ENCODE measurements around the gene RRP8.

RRP8 gene

DNA sequence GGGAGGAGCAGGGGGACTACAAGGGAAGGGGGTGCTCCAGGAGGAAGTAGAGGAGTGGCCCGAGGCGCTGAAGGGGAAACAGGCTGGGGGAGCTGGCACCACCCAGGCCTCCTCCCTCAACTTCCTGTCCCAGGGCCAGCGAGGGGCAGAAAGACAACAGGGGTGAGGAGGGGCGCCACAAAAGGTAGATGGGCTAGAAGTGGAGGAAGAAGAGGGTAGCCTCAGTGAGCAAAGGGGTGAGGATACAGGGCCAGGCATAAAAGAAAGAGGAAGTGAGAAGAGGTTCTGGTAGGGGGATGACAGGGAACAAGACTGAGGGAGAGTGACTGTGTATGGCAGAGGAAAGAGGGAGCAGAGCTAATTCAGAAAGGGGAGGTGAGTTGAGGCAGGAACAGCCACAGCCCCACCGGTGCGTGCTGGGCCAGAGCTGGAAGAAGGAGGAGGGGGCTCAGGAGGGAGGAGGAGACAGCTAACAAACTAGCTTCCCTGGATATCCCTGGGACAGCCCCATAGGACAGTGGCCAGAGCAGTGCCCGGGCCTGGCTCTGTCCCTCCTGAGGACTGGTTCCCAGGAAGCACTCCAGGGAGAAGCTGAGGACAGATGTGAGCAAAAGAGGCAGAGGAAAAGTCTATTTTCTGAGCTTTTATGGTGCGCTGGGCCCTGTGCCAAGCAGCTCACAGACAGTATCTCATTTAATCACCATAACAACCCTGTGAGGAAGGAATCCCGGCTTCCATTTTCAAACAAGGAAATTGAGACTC lies 43.7 kb upstream of the RRP8 start:
- TF ChIP-seq EP300 (IDR thresholded peaks at IDR 0.05; ENCODE audit: borderline replicate concordance) (no peak), CREB1 (IDR thresholded peaks at IDR 0.05; ENCODE audit: low read depth) (no peak), TAF1 (IDR thresholded peaks at IDR 0.05; ENCODE audit: low read depth) (no peak), TCF12 (IDR thresholded peaks at IDR 0.05; ENCODE audit: low read depth) (no peak), NFIC (IDR thresholded peaks at IDR 0.05) (no peak), FOXM1 (IDR thresholded peaks at IDR 0.05; ENCODE audit: borderline replicate concordance, low read depth) (no peak), TEAD4 (IDR thresholded peaks at IDR 0.05) (no peak), CEBPB (IDR thresholded peaks at IDR 0.05) (no peak), YY1 (IDR thresholded peaks at IDR 0.05; ENCODE audit: low read depth) (no peak), EGR1 (IDR thresholded peaks at IDR 0.05) (no peak), RAD21 (IDR thresholded peaks at IDR 0.05; ENCODE audit: low read depth) (no peak)
- TF ChIP-seq, protein P1, sequence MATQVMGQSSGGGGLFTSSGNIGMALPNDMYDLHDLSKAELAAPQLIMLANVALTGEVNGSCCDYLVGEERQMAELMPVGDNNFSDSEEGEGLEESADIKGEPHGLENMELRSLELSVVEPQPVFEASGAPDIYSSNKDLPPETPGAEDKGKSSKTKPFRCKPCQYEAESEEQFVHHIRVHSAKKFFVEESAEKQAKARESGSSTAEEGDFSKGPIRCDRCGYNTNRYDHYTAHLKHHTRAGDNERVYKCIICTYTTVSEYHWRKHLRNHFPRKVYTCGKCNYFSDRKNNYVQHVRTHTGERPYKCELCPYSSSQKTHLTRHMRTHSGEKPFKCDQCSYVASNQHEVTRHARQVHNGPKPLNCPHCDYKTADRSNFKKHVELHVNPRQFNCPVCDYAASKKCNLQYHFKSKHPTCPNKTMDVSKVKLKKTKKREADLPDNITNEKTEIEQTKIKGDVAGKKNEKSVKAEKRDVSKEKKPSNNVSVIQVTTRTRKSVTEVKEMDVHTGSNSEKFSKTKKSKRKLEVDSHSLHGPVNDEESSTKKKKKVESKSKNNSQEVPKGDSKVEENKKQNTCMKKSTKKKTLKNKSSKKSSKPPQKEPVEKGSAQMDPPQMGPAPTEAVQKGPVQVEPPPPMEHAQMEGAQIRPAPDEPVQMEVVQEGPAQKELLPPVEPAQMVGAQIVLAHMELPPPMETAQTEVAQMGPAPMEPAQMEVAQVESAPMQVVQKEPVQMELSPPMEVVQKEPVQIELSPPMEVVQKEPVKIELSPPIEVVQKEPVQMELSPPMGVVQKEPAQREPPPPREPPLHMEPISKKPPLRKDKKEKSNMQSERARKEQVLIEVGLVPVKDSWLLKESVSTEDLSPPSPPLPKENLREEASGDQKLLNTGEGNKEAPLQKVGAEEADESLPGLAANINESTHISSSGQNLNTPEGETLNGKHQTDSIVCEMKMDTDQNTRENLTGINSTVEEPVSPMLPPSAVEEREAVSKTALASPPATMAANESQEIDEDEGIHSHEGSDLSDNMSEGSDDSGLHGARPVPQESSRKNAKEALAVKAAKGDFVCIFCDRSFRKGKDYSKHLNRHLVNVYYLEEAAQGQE (IDR thresholded peaks at IDR 0.05; ENCODE audit: low read depth): no peak
- TF ChIP-seq, protein P2, sequence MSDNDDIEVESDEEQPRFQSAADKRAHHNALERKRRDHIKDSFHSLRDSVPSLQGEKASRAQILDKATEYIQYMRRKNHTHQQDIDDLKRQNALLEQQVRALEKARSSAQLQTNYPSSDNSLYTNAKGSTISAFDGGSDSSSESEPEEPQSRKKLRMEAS (IDR thresholded peaks at IDR 0.05): no peak

DNA sequence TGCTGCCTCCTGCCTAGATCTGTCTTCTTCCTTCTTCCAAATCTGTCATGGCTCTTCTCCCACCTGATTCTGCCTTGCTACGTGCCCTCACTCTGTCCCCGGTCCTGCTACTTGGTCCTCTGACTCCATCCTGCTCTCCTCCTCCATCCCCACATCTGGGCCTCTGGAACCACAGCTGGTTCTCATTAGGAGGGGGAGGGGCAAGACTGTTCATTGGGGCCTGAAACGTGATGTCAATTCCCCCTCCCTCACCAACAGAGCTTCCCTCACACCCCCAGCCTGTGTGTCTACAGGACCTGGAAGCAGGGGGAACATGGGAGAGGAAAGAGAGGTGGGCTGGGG lies 43.1 kb upstream of the RRP8 start:
- TF ChIP-seq CREB1 (IDR thresholded peaks at IDR 0.05; ENCODE audit: low read depth) (no peak), ZBTB7A (IDR thresholded peaks at IDR 0.05; ENCODE audit: low read depth) (no peak), CEBPB (IDR thresholded peaks at IDR 0.05) (no peak)

DNA sequence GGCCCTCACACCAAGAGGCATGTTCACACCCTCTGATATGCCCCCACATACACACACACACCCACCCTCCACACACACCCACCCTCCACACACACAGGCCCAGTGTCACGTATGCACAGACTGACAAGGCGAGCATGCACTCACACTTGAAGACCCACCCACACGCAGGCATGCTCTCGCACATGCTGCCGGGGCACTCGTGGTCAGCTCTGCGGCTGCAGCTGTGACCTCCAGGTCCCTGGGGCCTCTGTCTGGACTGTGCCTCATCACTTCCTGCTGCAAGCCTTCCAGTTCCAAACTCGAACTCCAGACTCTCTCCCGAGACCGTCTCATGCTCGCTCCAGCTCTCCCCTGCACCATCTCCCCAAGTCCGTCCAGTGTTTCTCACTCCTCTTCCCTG lies 42.7 kb upstream of the RRP8 start:
- TF ChIP-seq, protein P3, sequence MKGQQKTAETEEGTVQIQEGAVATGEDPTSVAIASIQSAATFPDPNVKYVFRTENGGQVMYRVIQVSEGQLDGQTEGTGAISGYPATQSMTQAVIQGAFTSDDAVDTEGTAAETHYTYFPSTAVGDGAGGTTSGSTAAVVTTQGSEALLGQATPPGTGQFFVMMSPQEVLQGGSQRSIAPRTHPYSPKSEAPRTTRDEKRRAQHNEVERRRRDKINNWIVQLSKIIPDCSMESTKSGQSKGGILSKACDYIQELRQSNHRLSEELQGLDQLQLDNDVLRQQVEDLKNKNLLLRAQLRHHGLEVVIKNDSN (IDR thresholded peaks at IDR 0.05): no peak
- TF ChIP-seq CREB1 (IDR thresholded peaks at IDR 0.05; ENCODE audit: low read depth): no peak

DNA sequence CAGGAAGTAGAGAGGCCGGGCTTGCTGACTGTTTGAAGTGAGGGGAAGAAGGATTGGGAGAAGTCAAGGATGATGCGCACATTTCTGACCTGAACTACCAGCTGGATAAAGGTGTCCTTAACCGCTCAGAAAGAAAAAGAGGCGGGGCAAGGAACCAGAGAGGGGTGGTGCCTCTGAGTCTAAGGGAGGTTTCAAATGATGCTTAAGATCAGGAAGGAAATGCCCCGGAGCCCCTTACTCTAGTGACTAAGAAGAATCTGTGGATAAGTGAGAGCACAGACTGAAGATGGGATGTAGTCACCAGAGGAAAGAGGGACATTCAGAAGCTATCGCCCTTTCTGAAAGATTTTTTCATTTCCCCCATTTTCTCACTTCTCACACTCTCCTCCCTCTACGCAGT lies 39.5 kb upstream of the RRP8 start:
- TF ChIP-seq, protein P1 (IDR thresholded peaks at IDR 0.05; ENCODE audit: low read depth): no peak
- TF ChIP-seq YY1 (IDR thresholded peaks at IDR 0.05; ENCODE audit: low read depth) (no peak), CREB1 (IDR thresholded peaks at IDR 0.05; ENCODE audit: low read depth) (no peak)

DNA sequence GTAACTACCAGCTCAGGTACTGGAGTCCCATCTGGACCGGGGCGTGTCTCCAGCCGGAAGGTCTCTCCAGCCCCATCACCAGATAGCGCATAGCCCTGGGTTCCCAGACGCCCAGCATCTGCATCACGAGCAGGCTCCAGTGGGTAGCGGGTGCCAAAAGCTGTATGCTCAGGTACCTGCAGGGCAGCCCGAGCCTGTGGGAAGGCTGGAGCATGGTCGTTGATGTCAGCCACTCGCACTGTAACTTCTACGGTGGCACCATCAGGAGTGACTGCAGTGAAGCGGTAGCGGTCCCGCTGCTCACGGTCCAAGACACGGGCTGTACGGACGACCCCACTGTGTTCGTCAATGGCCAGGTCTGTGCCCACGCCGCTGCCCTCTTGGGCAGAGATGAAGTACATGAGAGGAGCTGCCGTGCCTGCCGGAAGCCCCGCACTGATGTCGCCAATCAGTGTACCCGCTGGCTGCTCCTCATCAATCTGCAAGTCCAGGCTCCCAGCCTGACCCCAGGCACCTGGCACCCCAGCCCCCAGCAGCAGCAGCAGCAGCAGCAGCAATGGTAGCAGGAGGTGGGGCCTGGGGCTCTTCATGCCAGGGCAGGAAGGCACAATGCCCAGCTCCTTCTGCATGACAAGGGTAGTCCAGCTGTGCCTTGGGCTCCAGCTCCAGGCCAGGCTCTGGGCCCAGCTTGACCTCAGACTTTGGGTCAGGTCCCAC lies 37.7 kb upstream of the RRP8 start:
- TF ChIP-seq CREB1 (IDR thresholded peaks at IDR 0.05; ENCODE audit: low read depth) (no peak), RAD21 (IDR thresholded peaks at IDR 0.05; ENCODE audit: low read depth) (no peak), YY1 (IDR thresholded peaks at IDR 0.05; ENCODE audit: low read depth) (no peak), TEAD4 (IDR thresholded peaks at IDR 0.05) (no peak), ZBTB7A (IDR thresholded peaks at IDR 0.05; ENCODE audit: low read depth) (no peak), EP300 (IDR thresholded peaks at IDR 0.05; ENCODE audit: borderline replicate concordance) (no peak), TAF1 (IDR thresholded peaks at IDR 0.05; ENCODE audit: low read depth) (no peak), NFIC (IDR thresholded peaks at IDR 0.05) (no peak)

DNA sequence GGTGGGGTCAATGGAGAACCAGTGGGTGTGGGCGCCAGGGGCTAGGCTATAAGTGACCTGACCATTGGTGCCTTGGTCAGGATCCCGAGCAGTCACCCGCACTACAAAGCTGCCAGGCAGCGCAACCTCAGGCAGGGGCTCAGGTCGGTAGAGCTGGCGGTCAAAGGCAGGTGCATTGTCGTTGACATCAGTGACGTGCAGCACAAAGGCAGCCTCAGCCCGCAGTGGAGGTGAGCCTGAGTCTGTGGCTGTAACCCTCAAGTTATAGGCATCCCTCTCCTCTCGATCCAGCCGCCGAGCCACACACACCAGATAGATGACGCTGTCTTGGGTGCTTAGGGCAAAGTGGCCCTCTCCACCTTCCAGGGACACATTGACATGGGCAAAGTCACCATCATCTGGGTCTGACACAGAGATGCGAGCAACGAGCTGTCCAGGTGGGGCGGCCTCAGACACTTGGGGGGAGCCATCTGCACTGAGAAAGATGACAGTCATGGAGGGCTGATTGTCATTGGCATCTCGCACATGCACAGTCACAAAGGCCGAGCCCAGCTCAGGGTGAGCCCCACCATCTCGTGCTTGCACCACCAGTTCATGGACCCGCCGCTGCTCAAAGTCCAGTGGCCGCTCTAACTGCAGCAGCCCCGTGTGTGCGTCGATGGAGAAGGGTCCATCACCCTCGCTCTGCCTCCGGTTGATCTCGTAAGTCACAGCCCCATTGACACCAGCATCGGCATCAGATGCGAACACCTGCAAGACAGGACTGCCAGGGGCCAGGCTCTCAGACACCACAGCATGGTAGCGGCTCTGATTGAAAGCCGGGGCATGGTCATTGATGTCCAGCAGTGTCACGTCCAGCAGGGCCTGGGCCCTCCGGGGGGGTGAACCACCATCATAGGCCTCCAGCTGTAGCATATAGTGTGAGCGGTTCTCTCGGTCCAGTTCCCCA lies 36.9 kb upstream of the RRP8 start:
- no peak for TF ChIP-seq CREB1 (IDR thresholded peaks at IDR 0.05; ENCODE audit: low read depth)
- TF ChIP-seq EGR1 (IDR thresholded peaks at IDR 0.05): no peak

DNA sequence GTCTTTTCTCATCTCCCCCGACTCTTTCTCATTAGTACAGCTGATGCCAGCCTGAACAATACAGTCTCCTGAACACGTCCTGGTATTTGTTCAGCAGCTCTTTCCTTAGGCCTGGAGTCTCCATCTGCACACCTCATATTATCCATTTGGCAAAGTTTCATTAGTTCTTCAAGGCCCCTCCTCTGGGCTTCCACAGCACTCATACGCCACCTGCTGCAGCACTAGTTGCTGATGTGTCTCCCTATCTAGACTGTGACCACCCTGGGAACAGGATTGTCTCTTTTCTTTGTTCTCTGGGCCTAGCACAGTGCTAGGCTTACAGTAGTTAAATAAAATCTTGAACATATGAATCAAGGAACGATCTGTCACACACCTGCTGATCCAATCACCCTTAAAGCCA lies 35.0 kb upstream of the RRP8 start:
- TF ChIP-seq FOXM1 (IDR thresholded peaks at IDR 0.05; ENCODE audit: borderline replicate concordance, low read depth) (no peak), TEAD4 (IDR thresholded peaks at IDR 0.05) (no peak), RAD21 (IDR thresholded peaks at IDR 0.05; ENCODE audit: low read depth) (no peak), CREB1 (IDR thresholded peaks at IDR 0.05; ENCODE audit: low read depth) (no peak), TAF1 (IDR thresholded peaks at IDR 0.05; ENCODE audit: low read depth) (no peak), CEBPB (IDR thresholded peaks at IDR 0.05) (no peak), YY1 (IDR thresholded peaks at IDR 0.05; ENCODE audit: low read depth) (no peak), NFIC (IDR thresholded peaks at IDR 0.05) (no peak), EP300 (IDR thresholded peaks at IDR 0.05; ENCODE audit: borderline replicate concordance) (no peak), ZBTB7A (IDR thresholded peaks at IDR 0.05; ENCODE audit: low read depth) (no peak), EGR1 (IDR thresholded peaks at IDR 0.05) (no peak), TCF12 (IDR thresholded peaks at IDR 0.05; ENCODE audit: low read depth) (no peak)
- TF ChIP-seq, protein P3 (IDR thresholded peaks at IDR 0.05): no peak
- TF ChIP-seq, protein P1 (IDR thresholded peaks at IDR 0.05; ENCODE audit: low read depth): no peak
- TF ChIP-seq, protein P2 (IDR thresholded peaks at IDR 0.05): no peak

All from Ishikawa (cell line).